Measurements from ENCODE around the gene SORBS1.

Gene SORBS1

GRCh38 chr10:95319239-95319638 lies 241.9 kb downstream of the SORBS1 start:
- no peak overlapping the region for H3K4me3 ChIP-seq (ENCODE audit: low read depth, low read length)
- TF ChIP-seq, protein P1, sequence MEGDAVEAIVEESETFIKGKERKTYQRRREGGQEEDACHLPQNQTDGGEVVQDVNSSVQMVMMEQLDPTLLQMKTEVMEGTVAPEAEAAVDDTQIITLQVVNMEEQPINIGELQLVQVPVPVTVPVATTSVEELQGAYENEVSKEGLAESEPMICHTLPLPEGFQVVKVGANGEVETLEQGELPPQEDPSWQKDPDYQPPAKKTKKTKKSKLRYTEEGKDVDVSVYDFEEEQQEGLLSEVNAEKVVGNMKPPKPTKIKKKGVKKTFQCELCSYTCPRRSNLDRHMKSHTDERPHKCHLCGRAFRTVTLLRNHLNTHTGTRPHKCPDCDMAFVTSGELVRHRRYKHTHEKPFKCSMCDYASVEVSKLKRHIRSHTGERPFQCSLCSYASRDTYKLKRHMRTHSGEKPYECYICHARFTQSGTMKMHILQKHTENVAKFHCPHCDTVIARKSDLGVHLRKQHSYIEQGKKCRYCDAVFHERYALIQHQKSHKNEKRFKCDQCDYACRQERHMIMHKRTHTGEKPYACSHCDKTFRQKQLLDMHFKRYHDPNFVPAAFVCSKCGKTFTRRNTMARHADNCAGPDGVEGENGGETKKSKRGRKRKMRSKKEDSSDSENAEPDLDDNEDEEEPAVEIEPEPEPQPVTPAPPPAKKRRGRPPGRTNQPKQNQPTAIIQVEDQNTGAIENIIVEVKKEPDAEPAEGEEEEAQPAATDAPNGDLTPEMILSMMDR (IDR thresholded peaks at IDR 0.05; ENCODE audit: low read depth, low read length), result no peak

- TF ChIP-seq, protein P1 (IDR thresholded peaks at IDR 0.05; ENCODE audit: low read depth, low read length), result no peak
- H3K4me3 ChIP-seq (ENCODE audit: low read depth, low read length), result no peak overlapping the region
These were observed 245.7 kb downstream of the SORBS1 start for GRCh38 chr10:95315509-95315908.

DNA sequence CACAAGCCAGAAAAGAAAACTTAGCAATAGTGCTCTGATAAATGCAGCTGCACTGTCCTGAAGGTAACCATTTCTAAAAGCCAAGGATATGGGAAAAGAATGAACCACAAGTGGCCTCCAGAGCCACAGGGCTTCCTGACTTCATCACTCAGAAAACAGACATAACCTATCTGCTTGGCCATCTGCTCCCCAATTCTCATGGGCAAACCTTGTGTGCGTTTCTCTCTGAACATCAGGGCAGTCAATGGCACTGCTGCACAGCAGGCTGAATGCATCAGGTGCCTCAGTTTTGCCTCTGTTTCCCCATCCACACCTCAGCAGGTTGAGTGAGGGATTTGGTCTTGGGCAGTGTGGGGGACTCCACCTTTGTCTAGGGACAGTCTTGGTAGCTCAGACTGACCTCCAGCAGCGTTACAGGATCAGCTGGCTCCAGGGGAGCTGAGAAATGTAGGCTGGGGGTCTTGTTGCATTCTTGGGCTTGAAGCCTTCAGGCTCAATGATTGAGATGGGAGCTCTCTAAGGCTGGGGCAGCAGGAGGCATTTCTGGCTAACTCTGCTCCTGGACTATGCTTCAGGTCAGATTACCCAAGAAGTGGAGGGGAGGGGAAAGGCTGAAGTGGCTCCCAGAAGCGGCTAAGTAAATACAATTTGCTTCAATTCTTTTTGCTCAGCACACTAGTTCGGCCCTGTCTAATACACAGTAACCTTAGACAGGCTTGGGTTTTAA lies 246.8 kb downstream of the SORBS1 start:
- TF ChIP-seq, protein P1 (IDR thresholded peaks at IDR 0.05; ENCODE audit: low read depth, low read length), result no peak
- H3K4me3 ChIP-seq (ENCODE audit: low read depth, low read length), result no peak overlapping the region

DNA sequence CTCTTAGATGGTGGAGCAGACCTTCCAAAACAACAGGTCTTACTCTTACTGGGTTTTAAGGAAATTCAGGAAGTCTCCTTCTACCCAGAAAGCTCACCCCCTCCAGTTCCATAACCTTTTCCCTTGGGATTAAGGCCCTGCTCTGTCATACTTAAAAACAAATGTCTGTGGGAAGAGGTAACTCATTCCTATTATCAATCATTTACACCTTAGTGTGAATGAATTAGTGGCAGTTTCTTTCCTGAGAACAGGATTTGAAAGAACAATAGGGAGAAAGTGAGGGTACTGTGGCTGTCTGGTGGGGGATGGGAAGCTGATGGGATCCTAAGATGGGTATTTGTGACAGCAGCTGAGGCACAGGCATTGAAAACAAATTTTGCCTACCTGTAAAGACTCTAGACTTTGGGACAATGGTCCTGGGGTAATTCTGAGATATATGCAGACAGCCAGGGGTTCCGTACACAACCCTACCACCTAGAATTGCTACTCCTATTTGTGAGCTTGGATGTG lies 248.1 kb downstream of the SORBS1 start:
- H3K4me3 ChIP-seq (ENCODE audit: low read depth, low read length), result no peak overlapping the region
- TF ChIP-seq, protein P1 (IDR thresholded peaks at IDR 0.05; ENCODE audit: low read depth, low read length), result no peak

DNA sequence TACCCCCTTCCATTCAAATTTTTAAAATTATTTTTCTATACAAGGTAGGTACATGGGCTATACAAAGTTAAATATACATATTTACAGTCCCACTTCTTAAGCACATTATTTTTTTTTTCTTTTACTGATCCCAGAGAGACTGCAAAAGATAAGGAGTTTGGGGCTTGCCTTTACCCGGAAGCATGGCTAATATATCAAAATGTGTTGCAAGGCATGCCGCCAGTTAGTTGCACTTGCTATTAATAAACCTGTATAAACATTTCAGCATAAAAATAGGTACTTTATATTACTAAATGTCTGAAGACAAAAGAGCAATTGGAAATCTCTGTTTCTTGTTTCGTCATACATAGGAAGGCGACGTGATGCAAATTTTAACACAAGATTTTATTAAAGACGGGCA lies 248.9 kb downstream of the SORBS1 start:
- no peak overlapping the region for H3K4me3 ChIP-seq (ENCODE audit: low read depth, low read length)
- TF ChIP-seq, protein P1 (IDR thresholded peaks at IDR 0.05; ENCODE audit: low read depth, low read length), result no peak

- TF ChIP-seq, protein P1 (IDR thresholded peaks at IDR 0.05; ENCODE audit: low read depth, low read length), result no peak
- no peak overlapping the region for H3K4me3 ChIP-seq (ENCODE audit: low read depth, low read length)
These were observed 251.2 kb downstream of the SORBS1 start for GRCh38 chr10:95309958-95310357.
